NCI-H2029 (cell line): ENCODE measurements around the gene RNH1.

Experiments
- DNase-seq: peaks from one replicate; lab custom pipeline; 2025; lab: John Stamatoyannopoulos, UW

The RNH1 gene

DNA sequence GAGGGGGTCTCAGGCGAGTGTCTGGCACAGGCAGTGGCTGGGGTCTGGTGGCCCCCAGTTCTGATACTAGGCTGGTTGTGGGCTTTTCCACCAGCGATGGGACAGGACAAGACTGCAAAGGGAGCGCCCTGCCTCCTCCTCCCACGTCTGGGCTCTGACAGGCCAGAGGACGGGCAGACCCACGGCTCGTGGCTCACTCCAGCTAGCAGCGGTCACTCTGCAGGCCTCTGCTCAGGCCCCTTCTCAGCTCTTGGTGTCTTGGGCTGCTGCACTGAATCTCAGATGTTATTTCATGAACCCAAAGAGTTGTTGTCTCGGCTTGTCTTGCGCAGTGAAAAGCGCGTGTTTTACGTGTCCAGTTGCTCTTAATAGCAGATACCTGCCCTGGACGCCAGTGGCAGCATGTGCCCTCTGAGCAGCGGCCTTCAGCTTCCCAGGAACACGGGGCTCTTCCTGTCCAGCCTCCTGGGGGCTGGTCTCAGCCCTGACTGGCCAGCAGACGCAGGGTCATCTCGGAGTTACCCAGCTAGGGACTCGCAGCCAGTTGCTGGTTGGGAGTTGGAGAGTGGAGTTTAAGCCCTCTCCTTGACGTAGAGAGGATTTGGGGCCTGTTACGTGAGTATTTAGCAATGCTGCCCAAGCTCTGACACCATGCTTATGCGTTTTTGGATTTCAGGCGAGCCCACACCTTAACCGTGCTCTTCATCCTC is 47.4 kb downstream of the RNH1 start:
- DNase-seq: no peak

DNA sequence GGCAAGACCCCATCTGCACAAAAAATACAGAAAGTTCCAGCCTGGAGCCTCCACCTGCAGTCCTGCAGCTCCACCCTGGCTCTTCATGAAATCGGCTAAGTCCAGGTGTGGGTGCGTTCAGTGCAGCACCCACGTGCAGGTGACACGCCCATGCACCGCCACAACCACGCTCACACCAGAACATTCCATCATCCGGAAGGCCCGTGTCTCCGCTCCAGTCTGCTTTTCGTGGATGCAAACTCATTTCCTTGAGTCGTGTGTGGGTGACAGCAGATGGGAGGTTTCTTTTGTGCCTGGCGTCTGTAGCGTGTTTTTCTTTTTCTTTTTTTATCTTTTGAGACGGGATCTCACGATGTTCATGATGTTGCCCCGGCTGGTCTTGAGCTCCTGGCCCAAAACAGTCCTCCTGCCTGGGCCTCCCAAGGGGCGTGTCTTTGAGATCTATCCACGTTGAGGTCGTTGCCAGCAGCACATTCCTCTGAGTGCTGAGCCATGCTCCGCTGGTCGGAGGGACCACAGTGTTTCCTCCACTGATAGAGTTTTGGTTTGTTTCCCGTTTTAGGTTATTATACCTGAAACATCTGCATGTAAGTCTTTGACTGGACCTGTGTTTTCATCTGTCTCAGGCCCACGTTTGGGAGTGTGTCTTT is 49.8 kb downstream of the RNH1 start:
- no peak for DNase-seq

GRCh38 chr11:456533-456932 is 50.5 kb downstream of the RNH1 start:
- no peak for DNase-seq

- no peak for DNase-seq
Measured at GRCh38 chr11:455566-456147, 51.4 kb downstream of the RNH1 start.

- DNase-seq: no peak
Measured at GRCh38 chr11:454801-455565, 52.1 kb downstream of the RNH1 start.

GRCh38 chr11:454043-454442 is 53.0 kb downstream of the RNH1 start:
- no peak for DNase-seq

- no peak for DNase-seq
Measured at GRCh38 chr11:453564-453963, 53.5 kb downstream of the RNH1 start.

DNA sequence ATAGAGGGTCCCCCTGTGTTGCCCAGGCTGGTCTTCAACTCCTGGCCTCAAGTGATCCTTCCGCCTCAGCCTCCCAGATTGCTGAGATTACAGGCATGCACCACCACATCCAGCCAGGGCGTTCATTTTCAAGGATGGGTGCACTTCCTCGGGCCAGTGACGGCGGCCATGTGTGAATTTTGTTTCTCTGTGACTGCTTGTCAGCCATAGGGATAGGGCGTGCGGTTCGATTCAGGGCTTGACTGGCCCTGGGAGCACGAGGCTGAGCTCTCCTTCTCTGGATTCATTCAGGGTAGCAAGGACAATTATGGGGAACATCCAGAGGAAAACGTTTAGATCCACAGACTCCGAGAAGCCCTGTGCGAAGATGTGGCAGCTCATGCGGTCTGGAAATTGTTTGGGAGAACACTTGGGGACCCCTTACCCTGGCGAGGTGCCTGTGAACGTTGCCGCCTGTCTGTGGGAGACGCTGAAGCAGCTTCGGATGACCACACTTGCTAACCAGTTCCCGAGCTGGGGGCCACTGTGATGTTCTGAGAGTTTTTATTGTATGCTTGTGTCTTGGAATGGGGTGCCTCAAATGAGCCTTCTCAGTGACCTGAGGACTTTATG is 54.0 kb downstream of the RNH1 start:
- no peak for DNase-seq

DNA sequence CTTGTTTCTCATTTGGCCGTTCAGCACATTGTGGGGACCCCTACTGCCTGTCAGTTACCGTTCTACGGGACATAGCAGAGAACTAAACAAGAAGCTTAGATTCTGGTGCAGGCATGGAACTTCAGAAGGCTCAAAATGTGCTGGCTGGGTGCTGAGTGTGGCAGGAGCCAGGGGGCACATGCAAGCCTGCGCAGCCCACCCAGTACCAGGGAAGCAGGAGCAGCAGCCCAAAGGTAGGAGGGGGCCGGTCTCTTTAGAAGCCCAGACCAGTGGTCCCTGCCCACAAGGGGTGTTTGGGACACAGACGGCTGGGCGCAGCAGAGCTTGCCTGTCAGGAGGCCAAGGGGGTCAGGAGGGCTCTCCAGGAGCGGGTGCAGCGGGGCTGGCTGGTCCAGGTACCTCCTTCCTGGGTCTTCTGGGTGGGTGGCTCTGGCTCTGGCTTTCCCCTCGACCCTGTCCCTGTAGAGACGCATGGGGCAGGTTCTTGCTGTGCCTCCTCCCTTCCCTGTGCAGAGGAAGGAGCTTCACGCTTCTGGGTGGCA is 54.8 kb downstream of the RNH1 start:
- no peak for DNase-seq

GRCh38 chr11:451738-452137 is 55.3 kb downstream of the RNH1 start:
- no peak for DNase-seq

DNA sequence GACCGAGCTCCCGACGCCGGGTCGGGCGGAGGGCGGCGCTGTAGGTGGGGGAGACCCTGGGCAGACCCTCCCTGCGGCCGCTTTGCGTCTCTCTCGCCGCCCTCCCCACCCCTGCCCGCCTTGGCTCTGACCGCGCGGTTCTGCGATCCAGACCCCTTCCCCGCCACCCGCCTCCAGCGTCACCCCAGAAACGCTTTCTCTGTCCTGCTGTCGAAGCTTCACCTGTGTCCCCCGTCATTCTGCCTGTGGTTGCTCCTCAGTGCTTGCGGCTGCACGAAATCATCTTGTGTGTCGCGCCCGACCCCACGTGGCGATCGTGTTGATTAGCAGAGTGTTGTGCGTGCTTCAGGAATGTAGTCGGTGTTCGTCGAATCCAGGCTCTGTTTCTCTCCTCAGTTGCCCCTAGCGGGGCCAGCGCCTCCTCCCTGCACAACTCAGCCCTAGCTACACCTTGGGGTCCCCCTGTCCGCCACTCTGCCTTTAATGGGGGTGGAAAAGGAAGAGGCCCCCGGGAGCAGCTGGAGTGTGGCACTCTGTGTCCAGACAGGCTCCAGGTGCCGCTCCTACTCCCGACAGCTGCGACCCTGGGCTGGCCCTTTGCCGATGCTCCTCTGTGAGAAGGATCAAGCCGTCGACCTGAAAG is 56.1 kb downstream of the RNH1 start:
- DNase-seq: no peak

DNA sequence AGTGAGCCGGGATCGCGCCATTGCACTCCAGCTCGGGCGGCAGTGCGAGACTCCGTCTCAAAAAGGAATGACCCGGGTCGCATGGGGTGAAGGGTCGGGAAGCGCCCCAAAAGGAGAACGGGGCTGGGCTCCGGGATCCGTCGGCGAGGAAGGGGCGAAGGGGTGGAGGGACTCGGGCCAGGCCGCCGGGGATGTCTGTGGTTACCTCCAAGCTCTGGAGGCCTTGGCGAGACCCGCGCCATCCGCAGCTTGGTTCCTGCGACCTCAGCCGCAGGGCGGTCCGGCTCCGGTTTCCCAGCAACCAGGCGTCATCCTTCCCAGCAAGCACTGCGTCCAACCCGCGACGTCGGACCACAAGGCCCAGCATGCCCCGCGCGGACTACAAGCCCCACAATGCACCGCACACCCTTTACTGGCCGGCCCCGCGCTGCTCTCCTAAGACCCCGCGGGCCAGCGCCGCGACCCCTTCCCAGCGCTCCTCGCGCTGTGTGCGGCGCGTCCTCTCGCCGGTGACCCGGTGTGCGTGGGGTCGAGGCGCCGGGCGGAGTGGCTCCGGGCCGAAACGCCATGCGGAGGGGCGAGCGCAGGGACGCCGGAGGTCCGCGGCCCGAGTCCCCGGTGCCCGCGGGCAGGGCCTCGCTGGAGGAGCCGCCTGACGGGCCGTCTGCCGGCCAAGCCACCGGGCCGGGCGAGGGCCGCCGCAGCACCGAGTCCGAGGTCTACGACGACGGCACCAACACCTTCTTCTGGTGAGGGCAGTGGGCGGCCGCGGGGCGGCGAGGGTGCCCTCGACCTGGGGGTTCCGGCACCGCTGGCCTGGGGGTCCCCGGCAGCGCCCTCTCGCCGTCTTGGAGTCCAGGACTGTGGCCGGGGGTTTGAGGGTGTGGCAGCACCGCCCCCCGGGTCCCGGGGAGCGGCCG is 56.9 kb downstream of the RNH1 start, which contains the start of gene PTDSS2:
PTDSS2 (plus strand) TSS at position 391 of the 920 bp plus-strand sequence; CDS start at position 568, 177 bp downstream.
- DNase-seq: peak; percentile 95

DNA sequence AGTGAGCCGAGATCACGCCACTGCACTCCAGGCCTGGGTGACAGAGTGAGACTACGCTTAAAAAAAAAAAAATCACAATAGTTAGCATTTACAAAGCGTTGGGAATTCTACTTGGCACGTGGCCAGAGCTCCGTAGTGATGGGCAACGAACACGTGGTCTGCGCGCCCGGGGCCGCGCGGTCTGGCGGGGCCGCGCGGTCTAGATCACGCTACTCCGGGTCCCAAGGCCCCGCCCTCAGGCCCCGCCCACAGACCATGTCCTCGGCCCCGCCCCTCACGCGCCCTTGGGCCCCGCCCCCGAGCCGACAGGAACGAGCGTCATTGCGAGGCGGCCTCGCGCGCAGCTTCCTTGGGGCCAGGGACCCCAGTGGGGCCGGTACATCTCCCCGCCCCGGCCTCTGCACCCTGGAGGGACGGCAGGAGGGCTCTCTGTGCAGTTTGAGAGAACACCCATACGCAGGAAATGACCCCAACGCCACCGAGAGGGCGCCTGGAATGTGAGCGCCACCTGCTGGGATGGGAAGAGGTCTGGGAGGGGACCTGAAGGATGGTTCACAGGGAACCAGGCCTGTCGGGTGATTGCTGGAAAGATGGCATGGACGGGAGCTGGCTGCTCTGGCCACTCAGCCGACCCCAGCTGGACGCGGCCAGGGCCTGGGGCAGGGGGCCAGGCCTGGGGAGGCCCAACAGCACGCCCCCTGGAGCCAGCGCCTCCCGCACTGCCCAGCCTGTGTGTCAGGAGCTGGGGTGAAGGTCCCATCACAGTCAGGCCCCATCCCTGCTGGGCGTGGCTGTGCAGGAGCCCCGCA is 58.9 kb downstream of the RNH1 start:
- peak; percentile 95 for DNase-seq

DNA sequence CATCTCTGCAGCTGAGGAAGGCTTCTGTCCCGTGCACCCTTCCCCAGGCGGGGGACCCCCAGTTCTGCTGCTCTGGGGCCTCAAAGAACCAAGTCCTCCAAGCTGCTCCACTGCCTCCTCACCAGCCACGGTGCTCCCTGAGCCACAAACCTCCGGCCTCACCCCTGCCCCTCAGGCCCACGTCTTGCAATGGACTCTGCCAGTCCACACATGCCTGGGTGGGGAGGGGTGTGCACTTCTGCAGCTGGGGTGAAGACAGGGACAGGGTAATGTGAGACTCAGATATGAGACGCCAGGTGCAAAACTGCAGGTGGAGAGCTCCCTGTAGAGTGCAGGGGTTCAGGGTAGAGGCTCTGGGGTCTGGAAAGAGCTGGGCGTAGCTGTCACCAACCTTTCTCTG is 60.2 kb downstream of the RNH1 start:
- no peak for DNase-seq

DNA sequence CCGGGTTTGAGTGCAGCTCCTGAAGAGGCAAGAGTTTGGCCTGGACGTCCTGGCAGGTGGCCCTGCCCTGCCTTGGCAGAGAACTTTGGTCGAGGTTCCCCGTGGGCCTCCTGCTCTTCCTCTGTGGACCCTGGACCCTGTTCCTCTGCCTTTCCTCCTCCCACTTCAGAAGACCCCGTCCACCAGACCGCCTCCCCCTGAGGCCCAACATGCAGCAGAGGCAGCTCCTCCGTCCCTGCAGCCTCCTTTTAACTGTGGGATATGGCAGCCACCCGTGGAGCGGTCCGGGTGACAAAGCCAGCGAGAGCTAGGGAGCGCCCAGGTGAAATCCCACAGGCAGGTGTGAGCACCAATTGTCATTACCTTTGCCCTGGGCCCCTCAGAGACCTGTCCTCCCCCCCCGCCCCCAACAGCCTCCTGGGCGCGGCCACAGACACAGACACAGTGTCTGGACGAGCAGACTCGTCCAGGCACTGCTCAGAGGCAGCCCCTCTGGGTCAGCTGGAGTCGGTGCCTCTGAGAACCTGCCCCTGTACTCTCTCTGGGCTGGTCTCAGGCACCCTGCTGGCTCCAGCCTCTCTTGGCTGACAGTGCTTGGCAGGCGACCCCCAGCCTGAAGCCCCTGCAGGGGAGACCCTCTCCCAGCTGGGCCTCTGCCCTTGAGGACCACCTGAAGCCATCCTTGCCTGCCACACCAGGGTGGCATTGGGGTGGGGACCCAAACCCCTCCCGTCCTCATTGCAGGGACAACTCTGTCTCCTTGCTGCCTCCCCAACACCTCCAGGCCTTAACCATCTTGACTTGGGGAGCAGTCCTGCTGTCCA is 61.1 kb downstream of the RNH1 start:
- no peak for DNase-seq
